HepG2 (cell line): ENCODE measurements around the gene CDIP1. TPM values are rescaled to one million over a fixed set of nuclear protein-coding genes. Genes with fewer than 3 reads are reported as not detected.

Experiments used
- ATAC-seq: fragments of 200-7000 bp; cut with Tn5 transposase; 3 replicates; pipeline ENCODE4 v1.9.1; 2020; ENCODE audit warnings: mild to moderate bottlenecking, moderate library complexity
- BruUV-seq: library from RNA; stranded (reverse); fragments of 400-500 nt; replicated peaks from 2 replicates; lab custom pipeline; 2021; lab: Mats Ljungman, UMichigan
- CTCF ChIA-PET: fragments of 300-600 bp; formaldehyde crosslinking; extraction: SDS; loops from one replicate; lab custom pipeline; 2021; ENCODE audit warnings: low total read pairs, inconsistent platforms, low intra/inter-chr PET ratio; lab: Yijun Ruan, JAX
- POLR2A ChIA-PET: fragments of 350-600 bp; sonication (Branson Sonifier 250); formaldehyde crosslinking; loops from one replicate; lab custom pipeline; 2020; ENCODE audit warnings: antibody characterized with exemption, inconsistent platforms; lab: Yijun Ruan, JAX
- DNase-seq: peaks from one replicate; pipeline ENCODE4 v3.0.0-alpha.2; 2015; ENCODE audit warnings: low spot score
- FAIRE-seq: peaks from 3 replicates; lab custom pipeline; 2011; peaks lifted over from hg19 to GRCh38; lab: Jason Lieb, UNC
- H2AFZ ChIP-seq: one replicate; pipeline ENCODE4 v1.6.1; 2011; ENCODE audit warnings: low read length, inconsistent platforms
- H3K27ac ChIP-seq: fragments of 300-600 bp; 3 replicates; pipeline ENCODE4 v1.8.0; 2011; ENCODE audit warnings: mixed run types, mild to moderate bottlenecking, mixed read lengths, low read length, inconsistent platforms; ENCODE audit not compliant: insufficient read depth; ENCODE audit errors: extremely low read length
- H3K27me3 ChIP-seq, 2 experiments: fragments of 200-600 bp in 1 of 2; 2 replicates in 1 of 2; 3 replicates in 1 of 2; pipeline versions ENCODE4 v1.6.0 to v1.8.0; 2011; ENCODE audit warnings: low read length in 2 of 2, mild to moderate bottlenecking in 2 of 2, moderate library complexity in 2 of 2, inconsistent platforms in 1 of 2; ENCODE audit not compliant: insufficient read depth in 2 of 2, control insufficient read depth in 1 of 2
- H3K36me3 ChIP-seq, 2 experiments: fragments of 200-600 bp in 1 of 2; replicated peaks in 1 of 2; 2 replicates in 1 of 2; 3 replicates in 1 of 2; pipeline versions ENCODE4 v1.5.1 to v1.8.0; 2011; ENCODE audit warnings: low read length in 2 of 2, inconsistent platforms in 1 of 2; ENCODE audit not compliant: insufficient read depth in 2 of 2, control insufficient read depth in 1 of 2
- H3K4me1 ChIP-seq: 2 replicates; pipeline ENCODE4 v1.5.1; 2012; ENCODE audit warnings: low read length, inconsistent platforms; ENCODE audit not compliant: insufficient read depth
- H3K4me2 ChIP-seq: 2 replicates; pipeline ENCODE4 v1.6.0; 2011; ENCODE audit warnings: low read depth, low read length, inconsistent platforms
- H3K4me3 ChIP-seq, 3 experiments: fragments of 200-600 bp in 1 of 3; sonication (generic), shearing (Covaris generic) in 1 of 3; replicated peaks in 1 of 3; 2 replicates each; pipeline ENCODE4 v1.5.1; 2011 to 2016; ENCODE audit warnings: low read length in 3 of 3, inconsistent platforms in 2 of 3, low read depth in 2 of 3, mild to moderate bottlenecking in 2 of 3, control low read depth in 1 of 3, mixed read lengths in 1 of 3; ENCODE audit not compliant: insufficient read depth in 1 of 3
- H3K79me2 ChIP-seq: one replicate; pipeline ENCODE4 v1.6.1; 2011; ENCODE audit warnings: low read length, inconsistent platforms; ENCODE audit not compliant: insufficient read depth
- H3K9ac ChIP-seq: 2 replicates; pipeline ENCODE4 v1.6.0; 2011; ENCODE audit warnings: mild to moderate bottlenecking, low read depth, low read length, inconsistent platforms; ENCODE audit not compliant: insufficient read depth
- H3K9me3 ChIP-seq: 2 replicates; pipeline ENCODE4 v1.5.1; 2012; ENCODE audit warnings: mild to moderate bottlenecking, low read length
- H4K20me1 ChIP-seq: 2 replicates; pipeline ENCODE4 v1.6.0; 2011; ENCODE audit warnings: inconsistent platforms, mild to moderate bottlenecking, low read length, moderate library complexity; ENCODE audit not compliant: insufficient read depth
- E2F5 ChIP-seq: sonication (generic); formaldehyde crosslinking; conservative IDR thresholded peaks from 2 replicates; pipeline ENCODE4 v1.4.0; 2020; ENCODE audit warnings: missing genetic modification reagents
- JUND ChIP-seq: sonication (generic); formaldehyde crosslinking; IDR thresholded peaks from 2 replicates; pipeline ENCODE4 v1.8.0; 2022; ENCODE audit warnings: mild to moderate bottlenecking, missing genetic modification reagents
- KDM5A ChIP-seq: fragments of 200-600 bp; sonication (generic); IDR thresholded peaks from 2 replicates; pipeline ENCODE4 v1.7.0; 2018; ENCODE audit warnings: antibody characterized with exemption, mild to moderate bottlenecking, low read length, borderline replicate concordance
- NFKB2 ChIP-seq: sonication (generic); formaldehyde crosslinking; IDR thresholded peaks from 2 replicates; pipeline ENCODE4 v1.4.0; 2020; ENCODE audit warnings: missing genetic modification reagents, borderline replicate concordance
- RXRB ChIP-seq: IDR thresholded peaks from 2 replicates; pipeline ENCODE4 v1.6.1; 2016; ENCODE audit warnings: borderline replicate concordance, missing genetic modification reagents, missing compliant biosample characterization
- TARDBP ChIP-seq: sonication (generic); formaldehyde crosslinking; IDR thresholded peaks from 2 replicates; pipeline ENCODE4 v1.8.0; 2022; ENCODE audit warnings: mild to moderate bottlenecking, missing genetic modification reagents
- ZBTB20 ChIP-seq: sonication (generic); formaldehyde crosslinking; IDR thresholded peaks from 2 replicates; pipeline ENCODE4 v1.8.1; 2023; ENCODE audit warnings: missing genetic modification reagents, low read depth, mild to moderate bottlenecking, borderline replicate concordance
- ZBTB42 ChIP-seq: sonication (generic); formaldehyde crosslinking; IDR thresholded peaks from 2 replicates; pipeline ENCODE4 v1.5.0; 2020; ENCODE audit warnings: mild to moderate bottlenecking, missing genetic modification reagents
- ZNF136 ChIP-seq: sonication (generic); formaldehyde crosslinking; IDR thresholded peaks from 2 replicates; pipeline ENCODE4 v1.8.1; 2022; ENCODE audit warnings: low read depth, mild to moderate bottlenecking, moderate library complexity, missing genetic modification reagents
- ZNF234 ChIP-seq: sonication (generic); formaldehyde crosslinking; conservative IDR thresholded peaks from 2 replicates; pipeline ENCODE4 v1.5.1; 2020; ENCODE audit warnings: mild to moderate bottlenecking, missing genetic modification reagents
- ZNF253 ChIP-seq: sonication (generic); formaldehyde crosslinking; IDR thresholded peaks from 2 replicates; pipeline ENCODE4 v1.8.0; 2022; ENCODE audit warnings: mild to moderate bottlenecking, missing genetic modification reagents, borderline replicate concordance
- ZNF382 ChIP-seq: sonication (generic); formaldehyde crosslinking; IDR thresholded peaks from 2 replicates; pipeline ENCODE4 v1.5.0; 2020; ENCODE audit warnings: missing genetic modification reagents, mild to moderate bottlenecking, borderline replicate concordance
- ZNF546 ChIP-seq: sonication (generic); formaldehyde crosslinking; conservative IDR thresholded peaks from 2 replicates; pipeline ENCODE4 v1.8.1; 2023; ENCODE audit warnings: mild to moderate bottlenecking, missing genetic modification reagents
- ZNF580 ChIP-seq: IDR thresholded peaks from 2 replicates; pipeline ENCODE4 v1.6.1; 2016; ENCODE audit warnings: low read depth, borderline replicate concordance
- WGBS: methylation state at CpG from one replicate; pipeline ENCODE4 v1.1.6; 2017; ENCODE audit warnings: low lambda C conversion rate; 5-methylcytosine and 5-hydroxymethylcytosine counted together
- in situ Hi-C: cut with HindIII; loops from 2 replicates; pipeline ENCODE4 v1.10.0; 2017; ENCODE audit warnings: low pct_unique_long_range_greater_than_20kb; ENCODE audit not compliant: extremely low pct_ligation_motif_present
- intact Hi-C: fragments of 100-400 bp; cut with micrococcal nuclease; formaldehyde crosslinking; loops from one replicate; pipeline ENCODE4 v1.10.0; 2022; ENCODE audit not compliant: unreplicated experiment
- polyA plus RNA-seq, 8 experiments: library from polyadenylated mRNA; depleted of rRNA in 3 of 8; stranded (reverse) in 7 of 8; unstranded in 1 of 8; fragments of >200 nt; fragmentation: Illumina TruSeq in 4 of 8; extraction: Trizol in 4 of 8; gene quantifications; 2 replicates each; pipeline versions ENCODE4 v1.2.1 to v1.2.3, GENCODE V29; 2011 to 2016; ENCODE audit warnings: low read depth in 4 of 8, missing spikeins in 1 of 8, mixed read lengths in 1 of 8; ENCODE audit not compliant: insufficient read depth in 1 of 8
- total RNA-seq, 5 experiments: library from RNA; depleted of rRNA; stranded (reverse); fragments of >200 nt; fragmentation: Illumina TruSeq; extraction: Trizol; gene quantifications; 2 replicates each; pipeline ENCODE4 v1.2.3, GENCODE V29; 2016; ENCODE audit warnings: low read depth in 1 of 5

The CDIP1 gene
- total and polyA plus RNA-seq, 2 of the 13 experiments (the other 11 are each of a cell fraction or from before 2014, with no cell fraction given) = 31.2 to 56.7 TPM

- CTCF ChIA-PET = interaction anchor here (1.5 to 3.1 kb wide), 3 partner anchors 30 to 70 kb away, joined by 3 to 10 read pairs (median 9); no protein-coding TSS in a partner anchor
- H3K4me2 ChIP-seq = peak overlapping the region; percentile 52
These were observed 9.6 kb upstream of the CDIP1 start for GRCh38 chr16:4548124-4548523.

GRCh38 chr16:4544473-4544872, 5.9 kb upstream of the CDIP1 start:
- Histone ChIP-seq H3K36me3 (no peaks in the 10 kb centered on the region), H3K4me1 (peaks cover 10% of the 10 kb centered on the region), H3K9me3 (peaks cover 10% of the 10 kb centered on the region), H3K27me3 (no peaks in the 10 kb centered on the region), H2AFZ (no peak overlapping the region), H3K79me2 (no peaks in the 10 kb centered on the region), H3K27ac (no peak overlapping the region), H3K4me3 (no peak overlapping the region), H3K4me2 (no peak overlapping the region), H4K20me1 (no peaks in the 10 kb centered on the region), H3K9ac (no peak overlapping the region)
- 60% methylated on average over 8 of the region's 8 CpGs for WGBS
- ChIA-PET CTCF (no interaction called here), POLR2A (no interaction called here)
- intact Hi-C loops (no loop called here), in situ Hi-C loops (no loop called here)
- TF ChIP-seq ZNF580 (CRISPR knock-in tag) (no peak), ZNF382 (no peak), ZBTB20 (CRISPR knock-in tag) (no peak), KDM5A (no peak), RXRB (CRISPR knock-in tag) (no peak), NFKB2 (CRISPR knock-in tag) (no peak), ZNF136 (CRISPR knock-in tag) (no peak), ZNF234 (CRISPR knock-in tag) (no peak), ZBTB42 (CRISPR knock-in tag) (no peak), ZNF253 (CRISPR knock-in tag) (no peak), TARDBP (CRISPR knock-in tag) (no peak), E2F5 (CRISPR knock-in tag) (no peak), ZNF546 (no peak)
- ATAC-seq = no peak
- BruUV-seq = no TSS peak
- no peak for DNase-seq
- no peak for FAIRE-seq

More at GRCh38 chr16:4548124-4548523, 9.6 kb upstream of the CDIP1 start:
- POLR2A ChIA-PET = interaction anchor here (1.0 to 2.5 kb wide), 5 partner anchors 9 to 122 kb away, joined by 3 to 17 read pairs (median 3); partner anchors contain the start of genes CDIP1, HMOX2 and UBALD1
- Histone ChIP-seq H3K27me3 (no peaks in the 10 kb centered on the region), H3K9ac (no peak overlapping the region), H3K36me3 (no peaks in the 10 kb centered on the region), H4K20me1 (no peaks in the 10 kb centered on the region), H3K27ac (no peak overlapping the region), H3K79me2 (no peaks in the 10 kb centered on the region), H2AFZ (no peak overlapping the region), H3K9me3 (no peaks in the 10 kb centered on the region), H3K4me3 (peak overlapping the region in 1 of 3 experiments; percentile 3; a peak in 1 of 6 replicates), H3K4me1 (peaks cover 10% of the 10 kb centered on the region)
- ATAC-seq (peak; percentile 37), DNase-seq (no peak), FAIRE-seq (no peak)
- 9% methylated on average over 9 of the region's 13 CpGs for WGBS
- intact Hi-C loops (loop anchor here (2.0 kb wide), 1 partner anchor 37 kb away; no protein-coding TSS in a partner anchor), in situ Hi-C loops (loop anchor here (5.0 kb wide), 1 partner anchor 36 kb away; no protein-coding TSS in a partner anchor)
- BruUV-seq = no TSS peak
- no peak for TF ChIP-seq JUND (CRISPR knock-in tag)
